Activated T-helper 2 cell treated with anti-CD3 and anti-CD28 coated beads, Interferon-gamma antibody, Interleukin-2, Interleukin-4, amounts not matched to agents 10 μg/mL and 5 μg/mL and 100 μg/mL, durations not matched to agents 14 hours and 24 hours and 36 hours (primary cell): ENCODE data around the gene F7. TPM values are rescaled to one million over a fixed set of nuclear protein-coding genes. Genes with fewer than 3 reads are reported as not detected.

Experiments
- DNase-seq: peaks from one replicate; pipeline ENCODE4 v3.0.0; 2021; ENCODE audit warnings: low spot score
- H3K27ac Mint-ChIP-seq: one replicate; pipeline ENCODE4 v1.8.0; 2021; ENCODE audit warnings: mixed read lengths
- H3K27me3 Mint-ChIP-seq: one replicate; pipeline ENCODE4 v1.8.0; 2021; ENCODE audit warnings: low read depth, mixed read lengths
- H3K36me3 Mint-ChIP-seq: one replicate; pipeline ENCODE4 v1.8.0; 2021; ENCODE audit warnings: low read depth, mixed read lengths
- H3K4me1 Mint-ChIP-seq: one replicate; pipeline ENCODE4 v1.8.0; 2021; ENCODE audit warnings: low read depth, mixed read lengths
- H3K4me3 Mint-ChIP-seq: one replicate; pipeline ENCODE4 v1.8.0; 2021; ENCODE audit warnings: low read depth, mild to moderate bottlenecking, moderate library complexity, mixed read lengths
- H3K9me3 Mint-ChIP-seq: one replicate; pipeline ENCODE4 v1.8.0; 2021; ENCODE audit warnings: mixed read lengths
- intact Hi-C: fragments of 100-400 bp; cut with micrococcal nuclease; formaldehyde crosslinking; loops from one replicate; pipeline ENCODE4 v1.15.1; 2023
- total RNA-seq: library from RNA; stranded (reverse); gene quantifications from 2 replicates; pipeline ENCODE4 v1.2.3, GENCODE V29; 2022

The F7 gene
- total RNA-seq, 1 donor from 2014 or later, result not detected

DNA sequence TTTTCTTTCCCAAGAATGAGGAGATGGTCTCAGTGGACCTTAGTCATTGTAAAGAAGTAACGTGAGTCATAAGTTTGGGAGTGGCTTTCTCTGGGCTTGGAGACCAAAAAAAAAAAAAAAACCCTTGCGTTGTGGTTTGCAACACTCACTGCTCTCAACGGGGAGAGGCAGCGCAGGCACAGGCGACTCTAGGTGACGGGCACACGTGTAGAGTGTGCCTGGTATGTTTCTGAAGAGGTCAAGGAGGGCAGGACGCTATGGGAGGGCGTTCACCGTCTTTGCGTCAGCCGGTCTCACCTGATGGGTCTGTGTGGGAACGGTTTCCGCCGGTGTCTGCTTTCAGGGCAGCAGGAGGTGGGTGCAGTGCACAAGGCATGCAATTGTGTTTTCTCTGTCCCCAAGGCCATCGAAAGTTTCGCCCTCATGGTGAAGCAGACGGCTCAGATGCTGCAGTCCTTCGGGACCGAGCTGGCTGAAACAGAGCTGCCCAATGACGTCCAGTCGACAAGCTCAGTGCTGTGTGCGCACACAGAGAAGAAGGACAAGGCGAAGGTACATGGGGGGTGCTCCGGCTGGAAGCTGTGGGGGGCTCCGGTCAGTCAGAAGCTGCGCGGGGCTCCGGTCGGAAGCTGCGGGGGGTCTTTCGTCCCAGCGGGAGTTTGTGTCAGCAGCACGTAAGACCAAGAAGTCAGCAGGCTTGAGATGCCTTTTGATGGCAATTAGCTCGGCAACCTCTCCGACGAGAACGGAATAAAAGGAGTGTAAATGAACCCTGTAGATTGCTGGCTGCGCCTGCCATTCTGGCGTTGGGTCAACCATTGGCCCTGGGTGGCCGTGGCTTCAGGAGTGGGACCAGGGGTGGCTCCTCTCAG, 40.8 kb upstream of the F7 start:
- DNase-seq, result no peak
- H3K4me3 Mint-ChIP-seq, result no peak overlapping the region
- H3K27ac Mint-ChIP-seq, result no peak overlapping the region
- no peaks in the 10 kb centered on the region for H3K27me3 Mint-ChIP-seq
- intact Hi-C loops, result no loop called here
- H3K36me3 Mint-ChIP-seq, result no peaks in the 10 kb centered on the region
- H3K4me1 Mint-ChIP-seq, result no peaks in the 10 kb centered on the region
- no peaks in the 10 kb centered on the region for H3K9me3 Mint-ChIP-seq

- H3K27ac Mint-ChIP-seq, result no peak overlapping the region
Measured at GRCh38 chr13:113065406-113066141, 40.0 kb upstream of the F7 start.

DNA sequence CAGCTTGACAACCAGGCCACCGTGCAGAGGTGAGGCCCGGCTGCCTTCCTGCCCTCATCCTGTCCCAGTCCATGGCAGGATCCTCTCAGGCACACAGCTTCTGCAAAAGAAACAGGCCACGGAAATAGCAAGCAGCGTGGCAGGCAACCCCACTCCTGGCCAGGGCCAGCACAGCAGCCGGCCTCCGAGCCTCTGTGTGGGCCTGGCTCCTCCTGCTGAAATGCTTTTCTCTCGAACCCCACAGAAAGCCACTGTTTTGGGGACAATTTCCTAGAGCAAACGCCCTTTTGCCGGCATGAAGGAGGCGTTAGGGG, 39.5 kb upstream of the F7 start:
- no peaks in the 10 kb centered on the region for H3K4me1 Mint-ChIP-seq
- no peaks in the 10 kb centered on the region for H3K9me3 Mint-ChIP-seq
- no peak overlapping the region for H3K4me3 Mint-ChIP-seq
- no peak overlapping the region for H3K27ac Mint-ChIP-seq
- H3K36me3 Mint-ChIP-seq, result no peaks in the 10 kb centered on the region
- H3K27me3 Mint-ChIP-seq, result no peaks in the 10 kb centered on the region
- intact Hi-C loops, result no loop called here
- DNase-seq, result no peak

More at GRCh38 chr13:113065406-113066141, 40.0 kb upstream of the F7 start:
- H3K4me1 Mint-ChIP-seq, result no peaks in the 10 kb centered on the region
- no peak for DNase-seq
- H3K27me3 Mint-ChIP-seq, result no peaks in the 10 kb centered on the region
- H3K9me3 Mint-ChIP-seq, result no peaks in the 10 kb centered on the region
- H3K36me3 Mint-ChIP-seq, result no peaks in the 10 kb centered on the region
- no peak overlapping the region for H3K4me3 Mint-ChIP-seq
- intact Hi-C loops, result no loop called here

- intact Hi-C loops, result no loop called here
- no peak for DNase-seq
- Mint-ChIP-seq H3K27me3 (no peaks in the 10 kb centered on the region), H3K27ac (no peak overlapping the region), H3K9me3 (no peaks in the 10 kb centered on the region), H3K4me3 (no peak overlapping the region), H3K4me1 (no peaks in the 10 kb centered on the region), H3K36me3 (no peaks in the 10 kb centered on the region)
Measured at GRCh38 chr13:113066746-113067145, 38.8 kb upstream of the F7 start.

DNA sequence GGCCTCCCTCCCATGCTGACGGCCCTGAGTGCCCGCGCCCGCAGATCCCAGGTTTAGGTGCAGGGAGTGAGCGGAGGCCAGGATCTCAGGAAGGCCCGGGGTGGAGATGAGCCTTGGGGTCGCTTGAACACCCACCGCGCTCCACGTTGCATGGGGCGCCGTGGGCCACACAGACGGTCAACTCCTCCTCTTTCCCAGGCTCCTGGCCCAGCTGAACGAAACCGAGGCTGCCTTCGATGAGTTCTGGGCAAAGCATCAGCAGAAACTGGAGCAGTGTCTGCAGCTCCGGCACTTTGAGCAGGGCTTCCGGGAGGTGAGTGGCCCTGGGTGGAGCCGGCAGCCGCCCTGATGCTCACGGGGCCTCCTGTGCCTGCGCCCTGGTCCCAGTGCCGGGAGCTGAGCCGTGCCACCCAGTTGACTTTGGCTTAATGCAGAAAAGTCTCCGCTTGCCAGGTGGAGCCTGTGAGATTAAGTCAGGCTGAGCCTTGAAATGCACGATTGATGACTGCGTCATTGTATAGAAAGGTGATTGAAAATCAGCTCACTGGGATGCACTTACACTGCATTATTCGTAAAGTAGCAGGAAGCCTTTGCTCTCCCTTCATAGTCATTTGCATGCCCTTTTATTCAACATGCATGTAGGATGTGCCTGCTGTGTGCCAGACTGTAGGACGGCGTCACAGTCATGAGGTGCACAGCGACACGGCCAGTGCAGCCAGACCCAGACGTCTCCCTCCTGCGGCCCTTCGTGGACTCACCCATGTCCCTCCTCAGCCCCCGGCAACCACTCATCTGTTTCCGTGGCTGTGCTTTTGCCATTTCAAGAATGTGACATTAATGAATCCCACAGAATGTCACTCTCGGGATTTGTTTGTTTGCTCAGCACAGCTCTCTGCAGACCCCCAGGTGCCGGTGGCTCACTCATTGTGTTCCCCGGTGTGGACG, 35.5 kb upstream of the F7 start:
- no peaks in the 10 kb centered on the region for H3K27me3 Mint-ChIP-seq
- no peaks in the 10 kb centered on the region for H3K36me3 Mint-ChIP-seq
- intact Hi-C loops, result no loop called here
- H3K9me3 Mint-ChIP-seq, result no peaks in the 10 kb centered on the region
- no peak overlapping the region for H3K4me3 Mint-ChIP-seq
- DNase-seq, result no peak
- no peak overlapping the region for H3K27ac Mint-ChIP-seq
- no peaks in the 10 kb centered on the region for H3K4me1 Mint-ChIP-seq

GRCh38 chr13:113070855-113071254, 34.7 kb upstream of the F7 start:
- Mint-ChIP-seq H3K27ac (no peak overlapping the region), H3K9me3 (no peaks in the 10 kb centered on the region), H3K4me1 (no peaks in the 10 kb centered on the region), H3K27me3 (no peaks in the 10 kb centered on the region), H3K36me3 (no peaks in the 10 kb centered on the region), H3K4me3 (no peak overlapping the region)
- no peak for DNase-seq
- intact Hi-C loops, result no loop called here

DNA sequence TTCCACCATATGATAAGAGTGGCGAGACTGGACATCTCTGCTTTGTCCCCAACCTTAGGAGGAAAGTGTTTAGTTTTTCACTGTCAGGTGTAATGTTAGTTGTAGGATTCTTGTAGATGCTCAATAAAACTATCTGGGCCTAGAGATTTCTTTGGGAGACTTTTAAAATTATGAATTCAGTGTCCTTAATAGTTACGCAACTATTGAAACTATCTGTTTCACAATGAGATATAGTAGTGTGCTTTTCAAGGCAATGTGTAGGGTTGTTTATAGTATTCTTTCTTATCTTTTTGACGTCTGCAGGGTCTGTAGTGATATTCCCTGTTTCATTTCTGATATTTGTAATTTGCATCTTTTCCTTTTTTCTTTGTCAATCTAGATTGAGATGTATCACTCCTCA, 33.2 kb upstream of the F7 start:
- Mint-ChIP-seq H3K4me1 (no peaks in the 10 kb centered on the region), H3K36me3 (no peaks in the 10 kb centered on the region), H3K27ac (no peak overlapping the region), H3K4me3 (no peak overlapping the region), H3K9me3 (no peaks in the 10 kb centered on the region), H3K27me3 (no peaks in the 10 kb centered on the region)
- DNase-seq, result no peak
- intact Hi-C loops, result no loop called here

- no peak for DNase-seq
- H3K4me3 Mint-ChIP-seq, result no peak overlapping the region
- intact Hi-C loops, result no loop called here
- no peaks in the 10 kb centered on the region for H3K4me1 Mint-ChIP-seq
- H3K27me3 Mint-ChIP-seq, result no peaks in the 10 kb centered on the region
- no peaks in the 10 kb centered on the region for H3K36me3 Mint-ChIP-seq
- no peak overlapping the region for H3K27ac Mint-ChIP-seq
- no peaks in the 10 kb centered on the region for H3K9me3 Mint-ChIP-seq
Measured at GRCh38 chr13:113073942-113074341, 31.6 kb upstream of the F7 start.

DNA sequence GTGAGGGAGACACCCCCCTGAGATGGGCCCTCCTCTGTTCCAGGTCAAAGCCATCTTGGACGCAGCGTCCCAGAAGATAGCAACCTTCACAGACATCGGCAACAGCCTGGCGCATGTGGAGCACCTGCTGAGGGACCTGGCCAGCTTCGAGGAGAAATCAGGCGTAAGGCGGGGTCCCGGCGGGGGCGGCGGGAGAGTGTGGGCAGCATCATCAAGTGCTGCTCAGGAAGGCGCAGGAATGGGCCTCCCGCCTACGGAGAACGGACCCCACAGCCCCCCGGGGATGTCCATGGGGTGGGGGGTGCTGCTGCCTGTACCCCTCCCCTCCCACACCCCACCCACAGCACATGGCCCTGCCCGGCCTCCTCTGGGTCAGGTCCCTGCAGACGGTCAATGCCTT, 31.2 kb upstream of the F7 start:
- no peak for DNase-seq
- intact Hi-C loops, result no loop called here
- Mint-ChIP-seq H3K4me3 (no peak overlapping the region), H3K27me3 (no peaks in the 10 kb centered on the region), H3K9me3 (no peaks in the 10 kb centered on the region), H3K4me1 (no peaks in the 10 kb centered on the region), H3K27ac (no peak overlapping the region), H3K36me3 (no peaks in the 10 kb centered on the region)

GRCh38 chr13:113074876-113075275, 30.7 kb upstream of the F7 start:
- H3K9me3 Mint-ChIP-seq, result no peaks in the 10 kb centered on the region
- no peaks in the 10 kb centered on the region for H3K36me3 Mint-ChIP-seq
- intact Hi-C loops, result no loop called here
- no peak overlapping the region for H3K4me3 Mint-ChIP-seq
- no peaks in the 10 kb centered on the region for H3K27me3 Mint-ChIP-seq
- no peak for DNase-seq
- H3K4me1 Mint-ChIP-seq, result no peaks in the 10 kb centered on the region
- no peak overlapping the region for H3K27ac Mint-ChIP-seq

GRCh38 chr13:113075711-113076110, 29.9 kb upstream of the F7 start:
- H3K36me3 Mint-ChIP-seq, result no peaks in the 10 kb centered on the region
- H3K4me1 Mint-ChIP-seq, result no peaks in the 10 kb centered on the region
- H3K9me3 Mint-ChIP-seq, result no peaks in the 10 kb centered on the region
- no peak overlapping the region for H3K27ac Mint-ChIP-seq
- H3K4me3 Mint-ChIP-seq, result no peak overlapping the region
- intact Hi-C loops, result no loop called here
- DNase-seq, result no peak
- H3K27me3 Mint-ChIP-seq, result no peaks in the 10 kb centered on the region

DNA sequence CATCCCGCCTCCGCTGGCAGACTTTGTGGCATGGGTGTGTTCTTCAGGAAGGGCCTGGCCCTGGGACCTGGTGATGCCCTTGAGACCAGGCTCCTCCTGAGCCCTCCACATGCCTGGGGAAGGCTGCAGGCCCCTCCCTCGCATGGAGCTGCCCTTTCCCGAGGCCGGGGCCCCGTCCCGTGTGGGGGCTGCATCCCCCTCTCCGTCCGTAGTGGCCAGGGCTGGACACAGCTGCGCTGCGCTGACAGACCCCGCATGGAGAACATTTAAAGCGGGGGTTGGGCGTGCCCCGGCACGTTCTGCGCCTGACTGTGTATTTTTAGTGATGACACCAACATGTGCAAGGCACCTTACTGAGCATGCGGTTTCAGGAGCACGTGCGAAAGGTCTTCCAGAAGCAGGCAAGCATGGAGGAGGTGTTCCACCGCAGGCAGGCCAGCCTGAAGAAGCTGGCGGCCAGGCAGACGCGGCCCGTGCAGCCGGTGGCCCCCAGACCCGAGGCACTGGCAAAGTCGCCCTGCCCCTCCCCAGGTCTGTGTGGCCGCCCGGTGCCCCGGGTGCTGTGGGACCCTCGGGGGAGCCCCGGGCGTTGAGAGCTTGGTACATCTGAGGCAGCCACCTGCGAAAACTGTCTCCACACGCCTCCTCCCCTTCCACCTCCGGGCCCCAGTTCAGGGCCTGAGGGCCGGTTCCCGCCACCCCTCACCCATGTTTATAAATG, 28.8 kb upstream of the F7 start:
- Mint-ChIP-seq H3K4me1 (no peaks in the 10 kb centered on the region), H3K27me3 (no peaks in the 10 kb centered on the region), H3K9me3 (no peaks in the 10 kb centered on the region), H3K36me3 (no peaks in the 10 kb centered on the region), H3K4me3 (no peak overlapping the region), H3K27ac (no peak overlapping the region)
- intact Hi-C loops, result no loop called here
- DNase-seq, result no peak
